Mammary epithelial cell (primary cell): ENCODE data around the gene RNU1-4.

Experiments
- EZH2 ChIP-seq: IDR thresholded peaks from 2 replicates; pipeline ENCODE4 v1.6.1; 2012; ENCODE audit warnings: low read length, inconsistent platforms, borderline replicate concordance
- TF ChIP-seq, protein P1 (sequence below), 2 donors: IDR thresholded peaks in 1 of 2; conservative IDR thresholded peaks in 1 of 2; 2 replicates each; pipeline ENCODE4 v1.5.1; 2011 to 2012; ENCODE audit warnings: inconsistent platforms in 2 of 2, low read length in 2 of 2, mild to moderate bottlenecking in 2 of 2, control low read depth in 1 of 2, low read depth in 1 of 2; ENCODE audit not compliant: insufficient read depth in 1 of 2; ENCODE audit errors: extremely low read depth in 1 of 2

DNA sequence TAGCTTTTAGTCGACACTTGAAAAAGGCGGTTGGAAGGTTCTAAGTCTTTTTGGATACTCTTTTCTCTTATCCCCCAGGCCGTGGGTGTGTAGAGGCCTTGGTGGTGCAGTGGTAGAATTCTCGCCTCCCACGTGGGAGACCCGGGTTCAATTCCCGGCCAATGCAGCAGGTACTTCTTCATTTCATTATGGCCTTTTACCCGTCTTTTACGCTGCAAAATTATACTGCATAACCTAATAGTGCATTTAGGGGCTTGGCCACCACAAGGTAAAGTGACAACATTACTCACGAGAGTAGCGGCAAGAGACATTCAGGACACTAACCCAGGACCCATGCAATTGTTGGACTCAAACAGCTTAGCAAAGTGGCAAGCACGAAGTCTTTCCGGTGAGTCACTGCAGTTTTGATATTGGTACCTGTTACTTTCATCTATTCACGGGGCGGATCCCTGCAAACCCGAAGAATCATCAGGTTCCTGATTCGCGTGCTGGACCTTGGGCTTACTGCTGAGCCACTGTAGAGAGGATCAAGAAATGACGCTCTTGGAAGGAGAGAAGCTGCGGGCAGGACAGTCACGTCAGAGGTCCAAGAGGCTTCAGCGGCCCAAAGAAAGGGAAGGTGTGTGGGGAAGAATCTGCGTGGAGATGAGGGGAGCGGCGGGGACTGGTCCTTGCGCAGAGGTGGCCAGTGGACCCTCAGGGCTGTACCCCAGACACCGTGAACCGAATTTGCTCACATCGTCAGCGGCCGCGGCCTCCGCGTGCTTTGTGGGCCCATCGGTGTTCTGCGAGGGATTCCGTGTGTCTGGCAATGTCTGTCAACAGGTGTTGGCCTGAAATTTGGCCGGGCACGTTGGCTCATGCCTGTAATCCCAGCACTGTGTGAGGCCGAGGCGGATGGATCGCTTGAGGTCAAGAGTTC is 12.9 kb upstream of the RNU1-4 start:
- TF ChIP-seq, protein P1, sequence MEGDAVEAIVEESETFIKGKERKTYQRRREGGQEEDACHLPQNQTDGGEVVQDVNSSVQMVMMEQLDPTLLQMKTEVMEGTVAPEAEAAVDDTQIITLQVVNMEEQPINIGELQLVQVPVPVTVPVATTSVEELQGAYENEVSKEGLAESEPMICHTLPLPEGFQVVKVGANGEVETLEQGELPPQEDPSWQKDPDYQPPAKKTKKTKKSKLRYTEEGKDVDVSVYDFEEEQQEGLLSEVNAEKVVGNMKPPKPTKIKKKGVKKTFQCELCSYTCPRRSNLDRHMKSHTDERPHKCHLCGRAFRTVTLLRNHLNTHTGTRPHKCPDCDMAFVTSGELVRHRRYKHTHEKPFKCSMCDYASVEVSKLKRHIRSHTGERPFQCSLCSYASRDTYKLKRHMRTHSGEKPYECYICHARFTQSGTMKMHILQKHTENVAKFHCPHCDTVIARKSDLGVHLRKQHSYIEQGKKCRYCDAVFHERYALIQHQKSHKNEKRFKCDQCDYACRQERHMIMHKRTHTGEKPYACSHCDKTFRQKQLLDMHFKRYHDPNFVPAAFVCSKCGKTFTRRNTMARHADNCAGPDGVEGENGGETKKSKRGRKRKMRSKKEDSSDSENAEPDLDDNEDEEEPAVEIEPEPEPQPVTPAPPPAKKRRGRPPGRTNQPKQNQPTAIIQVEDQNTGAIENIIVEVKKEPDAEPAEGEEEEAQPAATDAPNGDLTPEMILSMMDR (conservative IDR thresholded peaks at IDR 0.05 in 1 of 2, IDR thresholded peaks at IDR 0.05 in 1 of 2; ENCODE audit: extremely low read depth in 1 of 2, insufficient read depth in 1 of 2, low read depth in 1 of 2, low read length in 2 of 2): no peak
- no peak for TF ChIP-seq EZH2
